GM12878 (cell line): ENCODE measurements around the gene PILRB.

Experiments used
- BRCA1 ChIP-seq: IDR thresholded peaks from 2 replicates; pipeline ENCODE4 v1.6.1; 2011; ENCODE audit warnings: low read depth, low read length, improper control_type of control experiment
- CEBPB ChIP-seq, 2 experiments: fragments of 150-350 bp in 1 of 2; IDR thresholded peaks; 2 replicates each; pipeline ENCODE4 v1.6.1; 2012 to 2014; ENCODE audit warnings: low read depth in 2 of 2, low read length in 2 of 2, borderline replicate concordance in 1 of 2, inconsistent platforms in 1 of 2
- EP300 ChIP-seq, 2 experiments: fragments of 150-350 bp in 1 of 2; IDR thresholded peaks; 2 replicates each; pipeline ENCODE4 v1.6.1; 2011 to 2012; ENCODE audit warnings: low read depth in 2 of 2, low read length in 2 of 2, borderline replicate concordance in 1 of 2, improper control_type of control experiment in 1 of 2, inconsistent platforms in 1 of 2; ENCODE audit not compliant: control insufficient read depth in 1 of 2
- ESRRA ChIP-seq: IDR thresholded peaks from 2 replicates; pipeline ENCODE4 v1.6.1; 2012; ENCODE audit warnings: mild to moderate bottlenecking, low read length, improper control_type of control experiment
- HCFC1 ChIP-seq: fragments of 150-350 bp; IDR thresholded peaks from 2 replicates; pipeline ENCODE4 v1.6.1; 2014; ENCODE audit warnings: low read length
- NR2C2 ChIP-seq: IDR thresholded peaks from 2 replicates; pipeline ENCODE4 v1.6.1; 2011; ENCODE audit warnings: borderline replicate concordance, low read depth; ENCODE audit not compliant: control insufficient read depth, insufficient read length
- POLR2A ChIP-seq: IDR thresholded peaks from 2 replicates; pipeline ENCODE4 v1.6.1; 2011; ENCODE audit warnings: low read depth, mild to moderate bottlenecking, low read length
- RELA ChIP-seq: fragments of 450-650 bp; IDR thresholded peaks from 2 replicates; pipeline ENCODE4 v1.8.0; 2014; ENCODE audit warnings: borderline replicate concordance; ENCODE audit not compliant: partially characterized antibody
- RFX5 ChIP-seq: IDR thresholded peaks from 2 replicates; pipeline ENCODE4 v1.6.1; 2011; ENCODE audit warnings: low read depth, low read length, improper control_type of control experiment
- TCF7 ChIP-seq: IDR thresholded peaks from 2 replicates; pipeline ENCODE4 v1.6.1; 2014; ENCODE audit warnings: antibody characterized with exemption, borderline replicate concordance
- YY1 ChIP-seq: IDR thresholded peaks from 2 replicates; pipeline ENCODE4 v1.6.1; 2011; ENCODE audit warnings: low read depth, mild to moderate bottlenecking, low read length
- TF ChIP-seq, protein P1 (sequence below): fragments of 450-650 bp; IDR thresholded peaks from 2 replicates; pipeline ENCODE4 v1.6.1; 2018; ENCODE audit warnings: borderline replicate concordance, mild to moderate bottlenecking; ENCODE audit not compliant: partially characterized antibody
- TF ChIP-seq, protein P2 (sequence below), 3 experiments: IDR thresholded peaks in 2 of 3; conservative IDR thresholded peaks in 1 of 3; 2 replicates each; pipeline ENCODE4 v1.5.1; 2011; ENCODE audit warnings: low read depth in 3 of 3, low read length in 3 of 3, mild to moderate bottlenecking in 3 of 3, control low read depth in 2 of 3, moderate library complexity in 2 of 3, inconsistent platforms in 1 of 3, mixed read lengths in 1 of 3; ENCODE audit not compliant: control insufficient read depth in 2 of 3, insufficient read depth in 1 of 3; ENCODE audit errors: extremely low read depth in 1 of 3
- TF ChIP-seq, protein P3 (sequence below): IDR thresholded peaks from 2 replicates; pipeline ENCODE4 v1.6.1; 2012; ENCODE audit warnings: low read depth, low read length, improper control_type of control experiment

DNA sequence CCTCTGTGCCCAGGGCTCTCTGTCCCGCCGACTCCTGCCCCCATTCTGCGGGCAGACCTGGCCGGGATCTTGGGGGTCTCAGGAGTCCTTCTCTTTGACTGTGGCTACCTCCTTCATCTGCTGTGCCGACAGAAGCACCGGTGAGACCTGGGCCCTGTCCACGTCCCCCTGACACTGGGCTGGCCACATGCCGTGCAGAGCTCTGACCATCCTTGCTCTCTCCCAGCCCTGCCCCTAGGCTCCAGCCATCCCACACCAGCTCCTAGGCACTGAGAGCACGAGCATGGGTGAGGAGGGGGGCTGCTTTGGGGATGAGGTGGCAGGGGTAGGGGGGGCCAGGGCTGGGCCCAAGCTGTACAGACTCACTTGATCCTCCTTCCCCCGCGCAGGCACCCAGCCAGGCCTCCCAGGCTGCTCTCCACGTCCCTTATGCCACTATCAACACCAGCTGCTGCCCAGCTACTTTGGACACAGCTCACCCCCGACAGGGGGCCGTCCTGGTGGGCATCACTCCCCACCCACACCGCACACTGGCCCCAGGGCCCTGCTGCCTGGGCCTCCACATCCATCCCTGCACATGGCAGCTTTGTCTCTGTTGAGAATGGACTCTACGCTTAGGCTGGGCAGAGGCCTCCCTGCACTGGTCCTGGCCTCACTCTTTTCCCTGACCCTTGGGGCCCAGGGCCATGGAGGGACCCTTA, 4.8 kb upstream of the PILRB start:
- TF ChIP-seq HCFC1: no peak
- TF ChIP-seq, protein P1, sequence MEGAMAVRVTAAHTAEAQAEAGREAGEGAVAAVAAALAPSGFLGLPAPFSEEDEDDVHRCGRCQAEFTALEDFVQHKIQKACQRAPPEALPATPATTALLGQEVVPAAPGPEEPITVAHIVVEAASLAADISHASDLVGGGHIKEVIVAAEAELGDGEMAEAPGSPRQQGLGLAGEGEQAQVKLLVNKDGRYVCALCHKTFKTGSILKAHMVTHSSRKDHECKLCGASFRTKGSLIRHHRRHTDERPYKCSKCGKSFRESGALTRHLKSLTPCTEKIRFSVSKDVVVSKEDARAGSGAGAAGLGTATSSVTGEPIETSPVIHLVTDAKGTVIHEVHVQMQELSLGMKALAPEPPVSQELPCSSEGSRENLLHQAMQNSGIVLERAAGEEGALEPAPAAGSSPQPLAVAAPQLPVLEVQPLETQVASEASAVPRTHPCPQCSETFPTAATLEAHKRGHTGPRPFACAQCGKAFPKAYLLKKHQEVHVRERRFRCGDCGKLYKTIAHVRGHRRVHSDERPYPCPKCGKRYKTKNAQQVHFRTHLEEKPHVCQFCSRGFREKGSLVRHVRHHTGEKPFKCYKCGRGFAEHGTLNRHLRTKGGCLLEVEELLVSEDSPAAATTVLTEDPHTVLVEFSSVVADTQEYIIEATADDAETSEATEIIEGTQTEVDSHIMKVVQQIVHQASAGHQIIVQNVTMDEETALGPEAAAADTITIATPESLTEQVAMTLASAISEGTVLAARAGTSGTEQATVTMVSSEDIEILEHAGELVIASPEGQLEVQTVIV: no peak
- TF ChIP-seq NR2C2: no peak
- no peak for TF ChIP-seq YY1
- TF ChIP-seq POLR2A: peak; percentile 36; the same call in 1 of the 2 replicates
- TF ChIP-seq, protein P2, sequence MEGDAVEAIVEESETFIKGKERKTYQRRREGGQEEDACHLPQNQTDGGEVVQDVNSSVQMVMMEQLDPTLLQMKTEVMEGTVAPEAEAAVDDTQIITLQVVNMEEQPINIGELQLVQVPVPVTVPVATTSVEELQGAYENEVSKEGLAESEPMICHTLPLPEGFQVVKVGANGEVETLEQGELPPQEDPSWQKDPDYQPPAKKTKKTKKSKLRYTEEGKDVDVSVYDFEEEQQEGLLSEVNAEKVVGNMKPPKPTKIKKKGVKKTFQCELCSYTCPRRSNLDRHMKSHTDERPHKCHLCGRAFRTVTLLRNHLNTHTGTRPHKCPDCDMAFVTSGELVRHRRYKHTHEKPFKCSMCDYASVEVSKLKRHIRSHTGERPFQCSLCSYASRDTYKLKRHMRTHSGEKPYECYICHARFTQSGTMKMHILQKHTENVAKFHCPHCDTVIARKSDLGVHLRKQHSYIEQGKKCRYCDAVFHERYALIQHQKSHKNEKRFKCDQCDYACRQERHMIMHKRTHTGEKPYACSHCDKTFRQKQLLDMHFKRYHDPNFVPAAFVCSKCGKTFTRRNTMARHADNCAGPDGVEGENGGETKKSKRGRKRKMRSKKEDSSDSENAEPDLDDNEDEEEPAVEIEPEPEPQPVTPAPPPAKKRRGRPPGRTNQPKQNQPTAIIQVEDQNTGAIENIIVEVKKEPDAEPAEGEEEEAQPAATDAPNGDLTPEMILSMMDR (IDR thresholded peaks at IDR 0.05 in 2 of 3, conservative IDR thresholded peaks at IDR 0.05 in 1 of 3; ENCODE audit: control insufficient read depth in 2 of 3, extremely low read depth in 1 of 3, insufficient read depth in 1 of 3, low read depth in 3 of 3, low read length in 3 of 3): no peak
- TF ChIP-seq CEBPB (IDR thresholded peaks at IDR 0.05; ENCODE audit: borderline replicate concordance in 1 of 2, low read depth in 2 of 2, low read length in 2 of 2): no peak
- TF ChIP-seq EP300 (IDR thresholded peaks at IDR 0.05; ENCODE audit: borderline replicate concordance in 1 of 2, control insufficient read depth in 1 of 2, low read depth in 2 of 2, low read length in 2 of 2): no peak
- no peak for TF ChIP-seq ESRRA
- TF ChIP-seq RELA: no peak
- no peak for TF ChIP-seq BRCA1
- no peak for TF ChIP-seq RFX5
- TF ChIP-seq, protein P3, sequence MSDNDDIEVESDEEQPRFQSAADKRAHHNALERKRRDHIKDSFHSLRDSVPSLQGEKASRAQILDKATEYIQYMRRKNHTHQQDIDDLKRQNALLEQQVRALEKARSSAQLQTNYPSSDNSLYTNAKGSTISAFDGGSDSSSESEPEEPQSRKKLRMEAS: no peak
- no peak for TF ChIP-seq TCF7
